ENCODE results near the gene CCDC47.

- TF ChIP-seq CTCF (IDR thresholded peaks at IDR 0.05; ENCODE audit: insufficient read depth, low read length, poor library complexity, severe bottlenecking) = no peak
- no peak for TF ChIP-seq EZH2phosphoT487 (conservative IDR thresholded peaks at IDR 0.05; ENCODE audit: low read length)
Observed at GRCh38 chr17:63695889-63696288, 77.5 kb downstream of the CCDC47 start.
